Naive B cell (primary cell): ENCODE data around the gene NPDC1. TPM values are rescaled to one million over a fixed set of nuclear protein-coding genes. Genes with fewer than 3 reads are reported as not detected.
A peak's percentile ranks its signal among the peaks of the same experiment; 100 is the strongest.

Source experiments
- ATAC-seq, 2 donors: fragments of 150-1000 bp; cut with Tn5 transposase; 2 replicates each; pipeline ENCODE4 v1.10.0; 2021; ENCODE audit warnings: low read depth in 2 of 2, mild to moderate bottlenecking in 2 of 2, moderate library complexity in 2 of 2
- DNase-seq: peaks from one replicate; pipeline ENCODE4 v3.0.0; 2022
- H3K27ac Mint-ChIP-seq, 6 donors: one replicate each; pipeline ENCODE4 v1.8.0; 2020 to 2022; ENCODE audit warnings: mild to moderate bottlenecking in 6 of 6, mixed read lengths in 6 of 6, moderate library complexity in 5 of 6, inconsistent platforms in 2 of 6
- H3K27me3 Mint-ChIP-seq, 3 donors: one replicate each; pipeline ENCODE4 v1.8.0; 2021 to 2022; ENCODE audit warnings: mixed read lengths in 3 of 3, mild to moderate bottlenecking in 1 of 3
- H3K36me3 Mint-ChIP-seq, 2 donors: one replicate each; pipeline ENCODE4 v1.8.0; 2020 to 2022; ENCODE audit warnings: mixed read lengths in 2 of 2, inconsistent platforms in 1 of 2, mild to moderate bottlenecking in 1 of 2
- H3K4me1 Mint-ChIP-seq, 3 donors: one replicate each; pipeline ENCODE4 v1.8.0; 2020 to 2022; ENCODE audit warnings: mixed read lengths in 3 of 3, inconsistent platforms in 1 of 3, mild to moderate bottlenecking in 1 of 3, moderate library complexity in 1 of 3
- H3K4me3 Mint-ChIP-seq, 8 donors: one replicate each; pipeline ENCODE4 v1.8.0; 2020 to 2022; ENCODE audit warnings: mild to moderate bottlenecking in 8 of 8, mixed read lengths in 8 of 8, moderate library complexity in 8 of 8, inconsistent platforms in 2 of 8
- H3K9me3 Mint-ChIP-seq, 7 donors: one replicate each; pipeline ENCODE4 v1.8.0; 2020 to 2022; ENCODE audit warnings: mixed read lengths in 7 of 7, mild to moderate bottlenecking in 5 of 7, inconsistent platforms in 2 of 7, moderate library complexity in 1 of 7
- polyA plus RNA-seq, 6 donors: library from polyadenylated mRNA; unstranded; fragments of 300-500 nt; fragmentation: Illumina TruSeq; gene quantifications; one replicate each; pipeline ENCODE4 v1.2.3, GENCODE V29; 2021; ENCODE audit warnings: low read depth in 6 of 6

The NPDC1 gene
- polyA plus RNA-seq, 6 donors from 2014 or later: 0.68 TPM; not detected in 5

DNA sequence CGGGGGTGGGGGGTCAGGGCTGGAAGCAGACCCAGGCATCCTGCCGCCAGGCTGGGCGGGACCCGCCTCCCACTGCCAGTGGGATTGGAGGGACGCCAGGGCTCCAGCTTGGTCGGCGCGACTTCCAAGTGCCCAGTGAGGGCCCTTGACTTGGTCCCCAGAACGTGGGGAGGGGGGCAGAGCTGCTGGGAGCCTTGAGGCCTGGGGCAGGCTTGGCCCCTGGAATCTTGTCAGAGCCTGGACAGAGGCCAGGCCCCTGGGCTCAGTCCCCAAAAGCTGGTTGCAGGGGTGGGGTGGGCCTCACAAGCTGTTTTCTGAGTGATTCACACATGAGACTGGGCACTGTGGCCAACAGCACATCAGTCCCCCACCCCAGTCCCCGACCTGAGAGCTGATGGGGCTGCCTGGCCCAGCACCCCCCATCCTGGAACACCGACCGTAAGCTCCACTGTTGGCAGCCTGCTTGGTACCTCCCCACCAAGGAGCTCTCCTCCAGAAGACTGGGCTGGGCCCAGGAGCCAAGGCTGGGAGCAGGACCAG, 50.1 kb downstream of the NPDC1 start:
- peaks cover 3 to 18% (median 6%) of the 10 kb centered on the region in 3 donors for H3K27me3 Mint-ChIP-seq
- DNase-seq (no peak), ATAC-seq (no peak)
- no peaks in the 10 kb centered on the region for H3K36me3 Mint-ChIP-seq
- H3K9me3 Mint-ChIP-seq: no peaks in the 10 kb centered on the region
- H3K27ac Mint-ChIP-seq: peak overlapping the region in 2 of 6 donors; percentile 65 to 66
- H3K4me3 Mint-ChIP-seq: peak overlapping the region in 7 of 8 donors; percentile 33 to 68 (median 60)
- H3K4me1 Mint-ChIP-seq: peaks cover 21 to 58% (median 57%) of the 10 kb centered on the region in 3 donors

DNA sequence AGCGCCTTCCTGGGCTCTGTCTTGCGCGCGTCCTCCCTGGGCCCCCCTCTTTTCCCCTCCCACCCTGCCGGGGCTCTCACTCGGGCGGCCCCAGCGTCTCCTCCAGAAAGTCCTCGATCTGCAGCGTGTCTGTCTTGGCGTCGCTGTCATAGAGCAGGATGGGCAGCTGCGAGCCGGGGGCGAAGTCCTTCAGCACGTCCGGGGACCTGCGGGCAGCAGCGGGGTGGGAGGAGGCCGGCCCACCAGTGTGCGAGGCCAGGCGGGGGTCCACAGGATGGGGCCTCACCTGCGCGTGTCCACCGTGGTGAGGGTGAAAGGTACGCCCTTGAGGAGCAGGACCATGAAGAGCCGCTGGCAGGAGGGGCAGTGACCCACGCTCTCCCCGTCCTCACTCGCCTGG, 50.6 kb downstream of the NPDC1 start:
- H3K27ac Mint-ChIP-seq: peak overlapping the region in 1 of 6 donors; percentile 69
- H3K36me3 Mint-ChIP-seq: no peaks in the 10 kb centered on the region

DNA sequence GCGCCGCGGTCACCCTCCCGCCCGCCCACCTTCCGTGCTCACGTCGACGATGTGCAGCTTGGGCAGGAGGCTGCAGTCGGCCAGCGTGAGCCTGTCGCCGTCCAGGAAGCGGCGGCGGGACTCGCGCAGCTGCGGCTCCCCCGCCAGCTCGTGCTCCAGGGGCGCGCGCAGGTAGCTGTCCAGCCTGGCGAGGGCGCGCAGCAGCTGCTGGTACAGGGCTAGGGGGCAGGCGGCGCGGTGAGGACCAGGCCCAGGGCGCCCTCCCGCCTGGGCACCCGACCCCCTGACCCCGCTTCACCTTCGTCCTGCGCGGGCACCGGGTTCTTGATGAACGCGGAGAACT, 51.1 kb downstream of the NPDC1 start:
- Mint-ChIP-seq H3K4me1 (peaks cover 16 to 49% (median 48%) of the 10 kb centered on the region in 3 donors), H3K27ac (peak overlapping the region in 1 of 6 donors; percentile 69), H3K4me3 (no peak overlapping the region), H3K27me3 (peaks cover 3 to 24% (median 6%) of the 10 kb centered on the region in 3 donors), H3K36me3 (no peaks in the 10 kb centered on the region), H3K9me3 (peaks cover 0 to 2% (median 0%) of the 10 kb centered on the region in 7 donors)
- DNase-seq: no peak
- no peak for ATAC-seq

More for the DNA sequence above, 50.6 kb downstream of the NPDC1 start:
- ATAC-seq (no peak), DNase-seq (no peak)
- peaks cover 21 to 54% (median 53%) of the 10 kb centered on the region in 3 donors for H3K4me1 Mint-ChIP-seq
- peaks cover 3 to 19% (median 6%) of the 10 kb centered on the region in 3 donors for H3K27me3 Mint-ChIP-seq
- no peaks in the 10 kb centered on the region for H3K9me3 Mint-ChIP-seq
- H3K4me3 Mint-ChIP-seq: no peak overlapping the region

DNA sequence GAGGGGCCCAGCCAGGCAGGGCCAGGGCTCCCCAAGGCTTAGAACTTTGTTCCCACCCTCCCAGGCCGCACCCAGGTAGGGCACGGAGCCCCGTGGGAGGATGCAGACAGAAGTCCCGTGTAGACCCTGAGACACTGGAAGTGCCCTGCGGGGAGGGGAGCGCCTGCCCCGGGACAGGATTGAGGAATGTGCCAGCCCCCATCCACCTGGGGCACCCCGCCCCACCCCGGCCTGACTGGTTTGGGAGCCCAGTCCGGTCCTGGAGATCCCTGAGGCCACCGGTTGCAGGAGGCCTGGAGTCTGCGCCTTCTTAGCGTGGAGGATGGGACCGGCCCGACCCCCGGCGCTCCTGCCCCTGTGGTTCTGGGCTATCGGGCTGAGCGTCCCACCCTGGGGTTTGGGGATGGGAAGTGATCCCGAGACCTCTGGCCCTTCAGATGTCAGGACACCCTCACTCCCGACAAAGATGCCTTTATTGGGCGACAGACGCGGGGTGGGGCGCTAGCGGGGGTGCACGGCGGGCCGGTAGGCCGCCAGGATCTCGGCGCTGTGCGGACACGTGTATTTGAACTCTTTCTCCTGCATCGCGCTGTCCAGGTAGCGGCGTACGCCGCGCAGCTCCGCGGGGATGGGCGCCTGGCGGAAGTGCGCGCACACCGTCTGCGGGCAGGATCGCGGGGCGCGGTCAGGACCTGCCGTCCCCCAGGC, 51.6 kb downstream of the NPDC1 start:
- no peak for ATAC-seq
- Mint-ChIP-seq H3K36me3 (no peaks in the 10 kb centered on the region), H3K4me1 (peaks cover 15 to 43% (median 42%) of the 10 kb centered on the region in 3 donors), H3K27me3 (peaks cover 3 to 25% (median 6%) of the 10 kb centered on the region in 3 donors), H3K9me3 (peaks cover 0 to 2% (median 0%) of the 10 kb centered on the region in 7 donors), H3K27ac (peak overlapping the region in 1 of 6 donors; percentile 93), H3K4me3 (peak overlapping the region in 2 of 8 donors; percentile 85 to 87)
- no peak for DNase-seq

DNA sequence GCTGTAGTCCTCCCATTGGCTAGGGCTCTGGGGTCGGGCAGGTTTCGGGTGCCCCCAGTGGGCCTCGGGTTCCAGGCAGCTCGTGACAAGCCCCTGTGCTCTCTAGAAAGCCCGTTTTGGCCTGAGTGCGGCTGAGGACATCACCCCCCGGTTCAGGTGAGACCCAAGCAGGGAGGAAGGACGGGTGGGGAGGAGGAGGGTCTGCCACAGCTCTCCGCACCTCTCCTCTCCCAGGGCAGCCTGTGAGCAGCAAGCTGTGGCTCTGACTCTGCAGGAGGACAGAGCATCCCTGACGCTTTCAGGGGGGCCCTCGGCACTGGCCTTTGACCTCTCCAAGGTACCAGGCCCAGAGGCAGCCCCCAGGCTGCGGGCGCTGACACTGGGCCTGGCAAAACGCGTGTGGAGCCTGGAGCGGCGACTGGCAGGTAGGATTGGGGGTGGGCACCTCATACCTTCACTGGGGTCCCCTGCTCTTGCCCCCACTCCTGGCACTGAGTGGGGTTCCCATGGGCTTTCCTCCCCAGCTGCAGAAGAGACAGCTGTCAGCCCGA, 53.1 kb downstream of the NPDC1 start:
- Mint-ChIP-seq H3K9me3 (peaks cover 0 to 2% (median 0%) of the 10 kb centered on the region in 7 donors), H3K4me3 (peak overlapping the region; percentile 59 to 92 (median 87)), H3K36me3 (no peaks in the 10 kb centered on the region), H3K27me3 (peaks cover 8 to 22% (median 9%) of the 10 kb centered on the region in 3 donors), H3K4me1 (peaks cover 10 to 32% (median 32%) of the 10 kb centered on the region in 3 donors), H3K27ac (peak overlapping the region; percentile 86 to 96 (median 94))
- ATAC-seq (no peak), DNase-seq (no peak)

DNA sequence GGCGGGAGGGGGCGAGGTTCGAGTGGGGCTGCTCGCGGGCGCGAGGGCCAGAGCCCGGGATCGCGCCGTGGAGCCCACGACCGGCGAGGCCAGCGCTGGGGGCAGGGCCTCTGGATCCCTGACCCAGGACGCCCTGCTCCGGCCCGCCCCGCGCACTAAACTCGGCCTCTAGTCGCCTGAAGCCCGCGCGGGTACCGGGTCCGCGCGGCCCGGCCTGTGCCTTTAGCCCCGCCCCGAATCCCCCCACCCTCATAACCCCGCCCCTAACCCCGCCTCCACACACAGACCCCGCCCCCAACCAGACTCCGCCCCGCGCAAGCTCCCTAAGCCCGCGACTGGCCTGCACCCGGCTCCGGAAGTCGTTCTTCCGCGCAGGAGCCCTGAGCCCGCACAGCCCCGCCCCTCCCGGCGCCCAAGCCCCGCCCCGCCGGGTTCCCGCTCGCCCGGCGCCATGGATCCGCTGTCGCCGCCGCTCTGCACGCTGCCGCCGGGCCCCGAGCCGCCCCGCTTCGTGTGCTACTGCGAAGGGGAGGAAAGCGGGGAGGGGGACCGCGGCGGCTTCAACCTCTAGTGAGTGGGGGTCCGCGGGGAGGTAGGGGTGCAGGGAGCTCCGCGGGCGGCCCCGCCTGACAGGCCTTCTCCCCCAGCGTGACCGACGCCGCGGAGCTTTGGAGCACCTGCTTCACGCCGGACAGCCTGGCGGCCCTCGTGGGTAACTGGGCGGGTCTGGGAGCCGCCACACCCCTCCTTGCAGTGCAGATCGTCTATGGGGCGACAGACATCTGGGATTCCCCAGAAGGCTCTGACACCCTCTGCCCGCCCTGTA, 53.8 kb downstream of the NPDC1 start, which contains the start of gene PAXX:
TSS of gene PAXX (plus strand) at position 430 of the 826 bp plus-strand sequence. CDS start at position 452, 22 bp downstream.
- ATAC-seq (peak; percentile 84 to 87), DNase-seq (peak; percentile 90)
- peaks cover 6 to 26% (median 26%) of the 10 kb centered on the region in 3 donors for H3K4me1 Mint-ChIP-seq
- H3K27me3 Mint-ChIP-seq: peaks cover 7 to 23% (median 11%) of the 10 kb centered on the region in 3 donors
- peak within 1 kb of the TSS; percentile 86 to 96 (median 94) for H3K27ac Mint-ChIP-seq
- peaks cover 0 to 2% (median 0%) of the 10 kb centered on the region in 7 donors for H3K9me3 Mint-ChIP-seq
- H3K4me3 Mint-ChIP-seq: peak within 1 kb of the TSS; percentile 59 to 92 (median 87)
- no peaks in the 10 kb centered on the region for H3K36me3 Mint-ChIP-seq

DNA sequence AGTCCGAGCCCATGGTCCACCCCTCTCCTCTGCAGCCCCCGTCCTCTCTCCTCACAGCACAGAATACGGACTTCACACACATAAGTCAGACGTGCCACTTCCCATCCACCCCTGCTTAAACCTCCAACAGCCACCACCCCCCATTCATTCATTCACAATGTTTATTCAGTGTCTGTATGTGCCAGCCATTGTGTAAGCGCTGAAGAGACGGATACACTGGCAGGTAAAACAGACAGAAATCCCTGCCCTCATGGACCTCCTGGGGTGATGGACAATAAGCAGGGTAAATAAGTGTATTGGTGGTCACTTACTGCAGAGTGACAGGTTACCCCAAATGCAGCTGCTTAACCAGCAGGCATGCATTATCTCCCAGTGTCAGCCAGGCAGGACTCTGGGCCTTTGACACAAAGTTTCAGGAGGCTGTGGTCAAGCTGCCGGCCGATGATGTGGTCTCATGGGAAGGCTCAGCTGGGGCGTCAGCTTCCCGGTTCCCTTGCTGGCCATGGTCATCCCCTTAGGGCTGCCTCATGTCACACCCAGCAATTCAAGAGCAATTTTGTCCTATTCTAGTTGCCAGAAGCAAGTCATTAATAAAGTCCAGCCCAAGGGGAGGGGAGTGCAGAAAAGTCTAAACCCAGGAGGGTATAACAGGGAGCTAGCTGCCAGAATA, 55.6 kb downstream of the NPDC1 start:
- H3K27ac Mint-ChIP-seq: peak overlapping the region in 3 of 6 donors; percentile 5 to 77 (median 74)
- no peak for DNase-seq
- H3K36me3 Mint-ChIP-seq: no peaks in the 10 kb centered on the region
- peaks cover 6 to 19% (median 19%) of the 10 kb centered on the region in 3 donors for H3K4me1 Mint-ChIP-seq
- peaks cover 7 to 27% (median 16%) of the 10 kb centered on the region in 3 donors for H3K27me3 Mint-ChIP-seq
- peak overlapping the region in 6 of 8 donors; percentile 59 to 89 (median 81) for H3K4me3 Mint-ChIP-seq
- no peak for ATAC-seq
- H3K9me3 Mint-ChIP-seq: peaks cover 0 to 2% (median 0%) of the 10 kb centered on the region in 7 donors

Other genes with a start within 250 kb of the NPDC1 start
- 1 to 10 TPM in 1 of 6 donors, under 1 TPM in 1, not detected in 4; 0.24 to 1.7 TPM for gene CCDC183, start 249.8 kb downstream of the NPDC1 start, polyA plus RNA-seq
- gene RABL6, start 238.2 kb downstream of the NPDC1 start, polyA plus RNA-seq: 10 to 100 TPM in 3 of 6 donors, 1 to 10 TPM in 3; 3.8 to 16.8 (median 9.7) TPM
- under 1 TPM in 1 of 6 donors, not detected in 5; 0.08 TPM for gene AJM1, start 203.7 kb downstream of the NPDC1 start, polyA plus RNA-seq
- gene PHPT1, start 196.8 kb downstream of the NPDC1 start, polyA plus RNA-seq: 10 to 100 TPM; 48.0 to 67.7 (median 49.6) TPM
- not detected for gene MAMDC4, start 193.8 kb downstream of the NPDC1 start, polyA plus RNA-seq
- gene EDF1, start 179.9 kb downstream of the NPDC1 start, polyA plus RNA-seq: 100 to 1,000 TPM; 267 to 324 (median 299) TPM
- 10 to 100 TPM; 13.2 to 29.9 (median 18.4) TPM for gene TRAF2, start 159.7 kb downstream of the NPDC1 start, polyA plus RNA-seq
- gene FBXW5, start 101.4 kb downstream of the NPDC1 start, polyA plus RNA-seq: 100 to 1,000 TPM in 1 of 6 donors, 10 to 100 TPM in 5; 48.2 to 105 (median 55.1) TPM
- not detected for gene C8G, start 100.9 kb downstream of the NPDC1 start, polyA plus RNA-seq
- gene LCN12, start 93.9 kb downstream of the NPDC1 start, polyA plus RNA-seq: not detected
- gene PTGDS, start 68.7 kb downstream of the NPDC1 start, polyA plus RNA-seq: 1 to 10 TPM in 1 of 6 donors, under 1 TPM in 1, not detected in 4; 0.41 to 1.4 TPM
- not detected for gene LCNL1, start 63.2 kb downstream of the NPDC1 start, polyA plus RNA-seq
- gene PAXX, start 53.8 kb downstream of the NPDC1 start, polyA plus RNA-seq: 10 to 100 TPM; 31.7 to 39.8 (median 35.6) TPM
- 1 to 10 TPM in 3 of 6 donors, under 1 TPM in 2, not detected in 1; 0.82 to 2.7 (median 1.1) TPM for gene CLIC3, start 49.6 kb downstream of the NPDC1 start, polyA plus RNA-seq
- gene ABCA2, start 17.9 kb downstream of the NPDC1 start, polyA plus RNA-seq: 1 to 10 TPM in 3 of 6 donors, under 1 TPM in 2, not detected in 1; 0.63 to 3.9 (median 1.3) TPM
- 1 to 10 TPM in 5 of 6 donors, under 1 TPM in 1; 0.93 to 7.4 (median 2.9) TPM for gene FUT7, start 14.1 kb downstream of the NPDC1 start, polyA plus RNA-seq
- gene ENTPD2, start 7.9 kb upstream of the NPDC1 start, polyA plus RNA-seq: not detected
- under 1 TPM in 1 of 6 donors, not detected in 5; 0.05 TPM for gene SAPCD2, start 24.4 kb upstream of the NPDC1 start, polyA plus RNA-seq
- 1 to 10 TPM; 1.7 to 6.1 (median 3.5) TPM for gene UAP1L1, start 31.3 kb upstream of the NPDC1 start, polyA plus RNA-seq
- gene MAN1B1, start 40.8 kb upstream of the NPDC1 start, polyA plus RNA-seq: 10 to 100 TPM; 19.6 to 30.4 (median 24.3) TPM
- 100 to 1,000 TPM in 4 of 6 donors, 10 to 100 TPM in 2; 71.5 to 142 (median 102) TPM for gene DPP7, start 68.6 kb upstream of the NPDC1 start, polyA plus RNA-seq
- gene GRIN1, start 93.0 kb upstream of the NPDC1 start, polyA plus RNA-seq: not detected
- gene LRRC26, start 123.9 kb upstream of the NPDC1 start, polyA plus RNA-seq: not detected
- not detected for gene TMEM210, start 125.9 kb upstream of the NPDC1 start, polyA plus RNA-seq
- gene ANAPC2, start 142.4 kb upstream of the NPDC1 start, polyA plus RNA-seq: 1 to 10 TPM; 6.1 to 9.3 (median 7.5) TPM
- 100 to 1,000 TPM; 112 to 145 (median 132) TPM for gene SSNA1, start 142.5 kb upstream of the NPDC1 start, polyA plus RNA-seq
- 1 to 10 TPM in 1 of 6 donors, under 1 TPM in 5; 0.21 to 1.1 (median 0.48) TPM for gene TPRN, start 154.6 kb upstream of the NPDC1 start, polyA plus RNA-seq
- gene TMEM203, start 159.5 kb upstream of the NPDC1 start, polyA plus RNA-seq: 100 to 1,000 TPM; 119 to 191 (median 142) TPM
- gene NDOR1, start 159.5 kb upstream of the NPDC1 start, polyA plus RNA-seq: 1 to 10 TPM; 4.4 to 9.3 (median 5.2) TPM
- gene RNF208, start 176.1 kb upstream of the NPDC1 start, polyA plus RNA-seq: under 1 TPM in 1 of 6 donors, not detected in 5; 0.30 TPM
- not detected for gene CYSRT1, start 179.0 kb upstream of the NPDC1 start, polyA plus RNA-seq
- gene RNF224, start 181.3 kb upstream of the NPDC1 start, polyA plus RNA-seq: not detected
- gene SLC34A3, start 184.7 kb upstream of the NPDC1 start, polyA plus RNA-seq: not detected
- gene TUBB4B, start 195.1 kb upstream of the NPDC1 start, polyA plus RNA-seq: 10 to 100 TPM; 22.7 to 53.2 (median 40.2) TPM
- gene STPG3, start 205.1 kb upstream of the NPDC1 start, polyA plus RNA-seq: not detected
- gene NELFB, start 209.2 kb upstream of the NPDC1 start, polyA plus RNA-seq: 10 to 100 TPM; 23.5 to 37.8 (median 27.2) TPM
- 1 to 10 TPM; 2.4 to 6.2 (median 4.1) TPM for gene TOR4A, start 231.5 kb upstream of the NPDC1 start, polyA plus RNA-seq